GM10248 (cell line): Measurements from ENCODE around the gene ZBTB7B.

Source experiments
- CTCF ChIA-PET: fragments of 300-600 bp; sonication (Branson Sonifier 250); formaldehyde crosslinking; extraction: SDS; loops from one replicate; lab custom pipeline; 2021; ENCODE audit warnings: antibody characterized with exemption; lab: Yijun Ruan, JAX
- POLR2A ChIA-PET: fragments of 350-650 bp; sonication (Branson Sonifier 250); formaldehyde crosslinking; extraction: SDS; loops from one replicate; lab custom pipeline; 2020; ENCODE audit warnings: antibody characterized with exemption; lab: Yijun Ruan, JAX
- DNase-seq: peaks from one replicate; pipeline ENCODE4 v3.0.0; 2012; ENCODE audit errors: extremely low spot score
- TF ChIP-seq, protein P1 (sequence below): IDR thresholded peaks from 2 replicates; pipeline ENCODE4 v1.5.1; 2012; ENCODE audit warnings: mild to moderate bottlenecking, low read depth; ENCODE audit errors: extremely low read depth, missing control alignments, control extremely low read depth

ZBTB7B gene

DNA sequence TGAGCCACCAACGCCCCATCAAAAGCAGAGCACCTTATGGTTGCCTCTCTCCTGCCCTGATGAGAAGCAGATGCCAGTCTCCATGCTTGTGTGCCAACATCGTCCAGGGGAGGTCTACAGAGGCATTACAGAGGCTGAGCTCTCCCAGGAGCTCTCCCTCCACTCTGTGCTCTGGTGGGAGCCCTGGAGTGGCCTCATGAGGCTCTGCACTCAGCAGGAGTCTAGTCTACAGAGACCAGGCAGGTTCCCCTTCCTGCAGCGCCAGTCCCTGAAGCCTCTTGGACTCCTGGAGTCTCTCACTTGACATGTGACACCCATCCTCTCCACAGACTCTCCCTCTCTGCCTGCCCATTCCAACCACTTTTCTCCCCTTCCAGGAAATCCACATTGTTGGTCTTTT lies 34.4 kb downstream of the ZBTB7B start:
- ChIA-PET CTCF (interaction anchor here (2.0 to 20.4 kb wide), 3 partner anchors 14 to 25 kb away, joined by 10 to 285 read pairs (median 13); partner anchors contain the start of genes ADAM15 and EFNA4), POLR2A (interaction anchor here (0.7 kb wide), 1 partner anchor 16 kb away, joined by 7 read pairs; no protein-coding TSS in a partner anchor)
- no peak for DNase-seq
- TF ChIP-seq, protein P1, sequence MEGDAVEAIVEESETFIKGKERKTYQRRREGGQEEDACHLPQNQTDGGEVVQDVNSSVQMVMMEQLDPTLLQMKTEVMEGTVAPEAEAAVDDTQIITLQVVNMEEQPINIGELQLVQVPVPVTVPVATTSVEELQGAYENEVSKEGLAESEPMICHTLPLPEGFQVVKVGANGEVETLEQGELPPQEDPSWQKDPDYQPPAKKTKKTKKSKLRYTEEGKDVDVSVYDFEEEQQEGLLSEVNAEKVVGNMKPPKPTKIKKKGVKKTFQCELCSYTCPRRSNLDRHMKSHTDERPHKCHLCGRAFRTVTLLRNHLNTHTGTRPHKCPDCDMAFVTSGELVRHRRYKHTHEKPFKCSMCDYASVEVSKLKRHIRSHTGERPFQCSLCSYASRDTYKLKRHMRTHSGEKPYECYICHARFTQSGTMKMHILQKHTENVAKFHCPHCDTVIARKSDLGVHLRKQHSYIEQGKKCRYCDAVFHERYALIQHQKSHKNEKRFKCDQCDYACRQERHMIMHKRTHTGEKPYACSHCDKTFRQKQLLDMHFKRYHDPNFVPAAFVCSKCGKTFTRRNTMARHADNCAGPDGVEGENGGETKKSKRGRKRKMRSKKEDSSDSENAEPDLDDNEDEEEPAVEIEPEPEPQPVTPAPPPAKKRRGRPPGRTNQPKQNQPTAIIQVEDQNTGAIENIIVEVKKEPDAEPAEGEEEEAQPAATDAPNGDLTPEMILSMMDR: no peak

DNA sequence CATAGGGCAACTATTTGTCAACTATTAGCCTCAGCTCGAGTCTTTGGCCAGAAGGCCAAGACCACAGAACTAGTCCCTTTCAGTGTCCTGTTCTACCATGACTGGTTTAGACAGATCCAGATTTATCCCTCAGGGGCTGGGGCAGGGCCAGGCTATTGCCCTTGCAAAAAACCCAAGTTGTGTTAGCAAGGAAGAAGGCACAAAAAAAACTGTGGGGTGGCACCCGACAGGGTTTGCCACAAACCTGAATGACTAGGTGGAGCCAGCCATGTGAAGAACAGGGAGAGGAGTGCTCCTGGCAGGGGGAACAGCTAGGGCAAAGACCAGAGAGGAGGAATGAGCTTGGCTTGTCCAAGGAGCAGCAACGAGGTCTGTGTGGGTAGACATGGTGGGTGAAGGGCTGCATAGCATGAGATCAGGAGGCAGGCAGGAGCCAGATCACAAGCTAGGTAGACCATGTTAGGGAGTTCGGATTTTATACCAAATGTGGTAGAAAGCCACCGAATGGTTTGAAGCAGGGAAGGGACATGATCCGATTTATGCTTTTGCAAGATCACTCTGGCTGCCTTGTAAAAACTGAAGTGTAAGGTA lies 35.3 kb downstream of the ZBTB7B start:
- TF ChIP-seq, protein P1: no peak
- ChIA-PET POLR2A (interaction anchor here (0.7 kb wide), 1 partner anchor 17 kb away, joined by 7 read pairs; no protein-coding TSS in a partner anchor), CTCF (interaction anchor here (1.3 to 20.4 kb wide), 4 partner anchors 13 to 26 kb away, joined by 3 to 285 read pairs (median 12); partner anchors contain the start of genes ADAM15 and EFNA4)
- no peak for DNase-seq

DNA sequence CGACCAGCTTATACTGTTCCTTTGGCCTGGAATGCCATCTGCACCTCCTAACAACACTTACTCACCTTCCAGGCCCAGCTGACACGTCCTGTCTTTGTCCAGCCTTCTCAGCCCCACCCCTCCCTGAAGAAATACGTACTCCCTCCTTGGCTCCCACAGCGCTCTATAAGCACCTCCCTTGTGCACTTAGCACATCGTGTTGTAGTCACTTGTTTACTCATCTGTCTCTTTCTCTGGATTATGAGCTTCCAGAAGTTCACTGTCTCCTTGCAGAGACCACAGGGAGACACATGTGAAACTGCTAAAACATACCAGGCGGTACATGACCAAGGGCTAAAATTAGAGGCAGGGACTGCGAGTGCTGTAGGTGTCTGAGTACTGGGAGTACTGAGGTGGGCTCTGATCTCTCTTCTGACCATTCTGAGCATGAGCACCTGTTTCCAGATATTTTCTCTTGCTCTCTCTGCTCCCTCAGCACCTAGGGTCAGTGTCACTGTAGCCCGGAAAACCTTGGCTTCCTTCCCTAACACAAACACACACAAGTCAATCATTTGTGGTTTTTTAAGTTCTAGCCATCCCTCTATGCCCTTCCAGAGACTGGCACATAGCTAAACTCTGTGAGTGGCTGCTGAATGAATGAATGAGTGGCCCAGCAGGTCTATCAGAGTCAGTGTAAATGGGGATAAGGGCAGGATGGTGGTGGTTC lies 36.2 kb downstream of the ZBTB7B start:
- POLR2A ChIA-PET: interaction anchor here (0.5 kb wide), 1 partner anchor 12 kb away, joined by 3 read pairs; the partner anchor contains the start of gene ADAM15
- CTCF ChIA-PET: interaction anchor here (0.7 to 20.4 kb wide), 7 partner anchors 9 to 46 kb away, joined by 3 to 285 read pairs (median 5); partner anchors contain the start of genes ADAM15 and EFNA4
- TF ChIP-seq, protein P1: no peak
- no peak for DNase-seq

DNA sequence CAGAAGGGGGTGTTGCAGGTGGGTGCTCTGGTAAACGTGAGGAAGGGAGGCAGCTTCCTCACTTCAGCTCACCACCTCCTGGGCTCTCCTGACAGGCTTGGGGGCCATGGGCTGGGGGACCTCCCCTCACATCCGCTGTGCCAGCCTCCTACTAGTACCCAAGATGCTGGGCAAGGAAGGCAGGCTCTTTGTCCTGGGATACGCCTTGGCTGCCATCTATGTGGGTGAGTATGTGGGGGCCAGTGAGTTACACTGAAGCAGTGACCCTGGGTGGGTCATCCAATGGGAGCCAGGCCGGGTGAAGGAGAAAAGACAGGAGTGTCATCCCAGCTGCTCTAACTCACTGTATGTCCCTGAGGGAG lies 36.7 kb downstream of the ZBTB7B start:
- TF ChIP-seq, protein P1: no peak
- POLR2A ChIA-PET: interaction anchor here (0.5 kb wide), 1 partner anchor 12 kb away, joined by 3 read pairs; the partner anchor contains the start of gene ADAM15
- no peak for DNase-seq
- CTCF ChIA-PET: interaction anchor here (0.7 to 20.4 kb wide), 5 partner anchors 9 to 46 kb away, joined by 3 to 285 read pairs (median 5); partner anchors contain the start of genes ADAM15 and EFNA4

DNA sequence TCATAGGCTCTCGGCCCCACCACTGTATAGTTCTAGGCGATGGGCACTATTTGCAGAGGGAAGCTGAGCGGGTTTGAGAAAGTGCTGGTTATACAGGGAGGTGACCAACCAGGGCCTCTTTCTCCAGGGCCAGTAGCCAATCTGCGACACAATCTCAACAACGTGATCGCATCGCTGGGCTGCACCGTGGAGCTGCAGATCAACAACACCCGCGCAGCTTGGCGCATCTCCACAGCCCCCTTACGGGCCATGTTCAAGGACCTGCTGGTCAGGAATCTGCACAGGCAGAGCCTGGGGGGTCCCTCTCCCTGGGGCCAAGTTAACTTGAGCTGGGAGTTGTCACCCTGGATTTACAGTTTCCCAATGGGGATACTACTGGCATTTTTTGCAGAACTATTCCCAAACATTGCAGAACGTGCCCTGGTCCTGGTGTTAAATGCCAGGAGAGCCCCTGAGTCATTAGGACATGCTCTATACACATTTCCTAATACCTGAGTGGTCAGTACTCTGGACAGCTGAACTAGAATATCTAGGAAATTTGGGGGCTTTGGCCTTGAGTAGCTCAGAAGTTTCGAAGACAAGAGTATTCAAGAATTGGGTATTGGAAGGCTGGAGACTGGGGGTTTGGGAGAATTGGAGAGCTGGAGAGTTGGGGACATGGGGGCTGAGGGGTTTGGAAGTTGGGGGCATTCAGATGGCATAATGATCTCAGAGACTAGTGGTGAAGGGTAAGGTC lies 37.9 kb downstream of the ZBTB7B start:
- ChIA-PET POLR2A (no interaction called here), CTCF (interaction anchor here (0.6 to 20.4 kb wide), 11 partner anchors 9 to 132 kb away, joined by 3 to 285 read pairs (median 5); partner anchors contain the start of genes ADAM15, EFNA4, KRTCAP2 and PMVK)
- TF ChIP-seq, protein P1: no peak
- DNase-seq: no peak

DNA sequence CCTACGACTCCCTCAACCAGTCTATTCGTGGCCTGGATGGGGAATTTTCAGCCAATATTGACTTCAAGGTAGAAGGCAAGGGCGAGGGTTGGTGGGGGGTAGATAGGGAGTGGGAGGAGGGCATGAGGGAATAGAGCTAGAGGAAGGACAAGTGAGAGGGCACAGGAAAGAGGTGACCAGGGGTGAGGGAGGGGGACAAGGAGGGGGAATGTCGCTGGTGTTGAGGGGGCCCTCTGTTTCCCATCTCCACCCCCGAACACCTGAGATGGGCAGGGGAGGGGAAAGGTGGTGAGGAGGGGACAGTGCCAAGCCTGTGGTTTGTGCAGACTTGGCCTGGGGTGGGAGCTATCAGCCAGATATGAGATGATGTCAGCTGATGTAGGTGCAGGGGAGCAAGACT lies 40.2 kb downstream of the ZBTB7B start:
- POLR2A ChIA-PET: no interaction called here
- TF ChIP-seq, protein P1: no peak
- DNase-seq: no peak
- CTCF ChIA-PET: interaction anchor here (1.1 to 20.4 kb wide), 8 partner anchors 8 to 373 kb away, joined by 3 to 285 read pairs (median 12); partner anchors contain the start of genes ADAM15, DCST1, DCST2 and EFNA4
